SK-N-SH (cell line): ENCODE results near the gene SOX8. TPM values are rescaled to one million over a fixed set of nuclear protein-coding genes. Genes with fewer than 3 reads are reported as not detected.

Experiments
- CTCF ChIA-PET: fragments of 300-600, 350-600 bp; formaldehyde crosslinking; extraction: SDS; loops from one replicate; lab custom pipeline; 2021; lab: Yijun Ruan, JAX
- POLR2A ChIA-PET: fragments of 350-600 bp; sonication (Branson Sonifier 250); formaldehyde crosslinking; extraction: SDS; loops from one replicate; lab custom pipeline; 2020; ENCODE audit warnings: antibody characterized with exemption, inconsistent platforms; lab: Yijun Ruan, JAX
- DNase-seq: peaks from one replicate; pipeline ENCODE4 v3.0.0; 2012
- H2AFZ ChIP-seq: fragments of 200-600 bp; sonication (generic); 2 replicates; pipeline ENCODE4 v1.8.1; 2016; ENCODE audit warnings: antibody characterized with exemption, mild to moderate bottlenecking, low read depth
- H3F3A ChIP-seq: fragments of 200-600 bp; sonication (generic); replicated peaks from 2 replicates; pipeline ENCODE3; 2016; ENCODE audit warnings: antibody characterized with exemption, mild to moderate bottlenecking; ENCODE audit not compliant: insufficient read depth
- H3K27ac ChIP-seq, 2 experiments: fragments of 200-500 bp in 1 of 2; fragments of 200-600 bp in 1 of 2; sonication (Bioruptor generic) in 1 of 2; sonication (generic), shearing (Covaris generic) in 1 of 2; 2 replicates each; pipeline versions ENCODE4 v1.5.1 to v1.6.1; 2014 to 2016; ENCODE audit warnings: low read depth in 2 of 2, inconsistent platforms in 1 of 2, low read length in 1 of 2, mild to moderate bottlenecking in 1 of 2, mixed read lengths in 1 of 2
- H3K27me3 ChIP-seq: fragments of 200-600 bp; sonication (generic), shearing (Covaris generic); 2 replicates; pipeline ENCODE4 v1.6.1; 2016; ENCODE audit warnings: mixed run types; ENCODE audit not compliant: insufficient read depth
- H3K36me3 ChIP-seq, 2 experiments: fragments of 200-500 bp in 1 of 2; fragments of 200-600 bp in 1 of 2; sonication (Bioruptor generic) in 1 of 2; sonication (generic) in 1 of 2; replicated peaks in 1 of 2; 2 replicates each; pipeline versions ENCODE3 to v1.5.1; 2014 to 2016; ENCODE audit warnings: low read length in 1 of 2, mild to moderate bottlenecking in 1 of 2; ENCODE audit not compliant: insufficient read depth in 2 of 2, control insufficient read depth in 1 of 2
- H3K4me1 ChIP-seq, 2 experiments: fragments of 200-500 bp in 1 of 2; fragments of 200-600 bp in 1 of 2; sonication (Bioruptor generic) in 1 of 2; sonication (generic), shearing (Covaris generic) in 1 of 2; 2 replicates each; pipeline versions ENCODE4 v1.5.1 to v1.6.1; 2014 to 2016; ENCODE audit warnings: low read depth in 1 of 2, low read length in 1 of 2, mixed run types in 1 of 2; ENCODE audit not compliant: insufficient read depth in 2 of 2, control insufficient read depth in 1 of 2
- H3K4me2 ChIP-seq: fragments of 200-600 bp; sonication (generic), shearing (Covaris generic); 2 replicates; pipeline ENCODE4 v1.6.1; 2017; ENCODE audit warnings: mixed run types
- H3K4me3 ChIP-seq, 2 experiments: fragments of 200-500 bp in 1 of 2; fragments of 200-600 bp in 1 of 2; sonication (Bioruptor generic) in 1 of 2; sonication (generic), shearing (Covaris generic) in 1 of 2; 2 replicates each; pipeline versions ENCODE4 v1.5.1 to v1.8.1; 2014 to 2016; ENCODE audit warnings: low read depth in 2 of 2, inconsistent platforms in 1 of 2, low read length in 1 of 2, mild to moderate bottlenecking in 1 of 2, mixed read lengths in 1 of 2, moderate library complexity in 1 of 2
- H3K79me2 ChIP-seq: fragments of 200-600 bp; sonication (generic); 2 replicates; pipeline ENCODE4 v1.8.1; 2017; ENCODE audit warnings: mild to moderate bottlenecking; ENCODE audit not compliant: insufficient read depth
- H3K9ac ChIP-seq: fragments of 200-600 bp; sonication (generic); 2 replicates; pipeline ENCODE4 v1.6.1; 2017; ENCODE audit warnings: mixed run types
- H3K9me2 ChIP-seq: fragments of 200-600 bp; sonication (generic); 2 replicates; pipeline ENCODE4 v1.6.1; 2017; ENCODE audit warnings: mixed run types
- H3K9me3 ChIP-seq: fragments of 200-600 bp; sonication (generic); 2 replicates; pipeline ENCODE4 v1.6.1; 2017; ENCODE audit warnings: mixed run types, mild to moderate bottlenecking, moderate library complexity
- H4K20me1 ChIP-seq: fragments of 200-600 bp; sonication (generic); 2 replicates; pipeline ENCODE4 v1.6.1; 2017; ENCODE audit warnings: mild to moderate bottlenecking, mixed run types; ENCODE audit not compliant: insufficient read depth
- EZH2phosphoT487 ChIP-seq: fragments of 200-600 bp; sonication (generic); IDR thresholded peaks from 2 replicates; pipeline ENCODE4 v1.6.1; 2017; ENCODE audit warnings: low read depth, mixed run types, mild to moderate bottlenecking, antibody characterized with exemption, moderate library complexity, borderline replicate concordance
- GABPA ChIP-seq: IDR thresholded peaks from 2 replicates; pipeline ENCODE4 v1.4.0; 2012; ENCODE audit warnings: low read depth, mild to moderate bottlenecking
- MAX ChIP-seq: IDR thresholded peaks from 2 replicates; pipeline ENCODE4 v1.4.0; 2012; ENCODE audit warnings: low read depth
- NRF1 ChIP-seq: IDR thresholded peaks from 2 replicates; pipeline ENCODE4 v1.6.1; 2012; ENCODE audit warnings: low read depth, mild to moderate bottlenecking, low read length
- RAD21 ChIP-seq: IDR thresholded peaks from 2 replicates; pipeline ENCODE4 v1.6.1; 2012; ENCODE audit warnings: mild to moderate bottlenecking, low read length
- RFX5 ChIP-seq: IDR thresholded peaks from 2 replicates; pipeline ENCODE4 v1.6.1; 2012; ENCODE audit warnings: mild to moderate bottlenecking, improper control_type of control experiment, low read length
- RXRA ChIP-seq: IDR thresholded peaks from 2 replicates; pipeline ENCODE4 v1.4.0; 2012; ENCODE audit warnings: low read depth, mild to moderate bottlenecking, borderline replicate concordance
- TEAD4 ChIP-seq: IDR thresholded peaks from 2 replicates; pipeline ENCODE4 v1.4.0; 2012; ENCODE audit warnings: mild to moderate bottlenecking, borderline replicate concordance; ENCODE audit not compliant: insufficient read depth
- USF2 ChIP-seq: fragments of 150-350 bp; IDR thresholded peaks from 2 replicates; pipeline ENCODE4 v1.6.1; 2017; ENCODE audit warnings: antibody characterized with exemption, low read length, low read depth, borderline replicate concordance
- WGBS: methylation state at CpG from one replicate; pipeline ENCODE4 v1.1.6; 2017; ENCODE audit warnings: low lambda C conversion rate; 5-methylcytosine and 5-hydroxymethylcytosine counted together
- polyA plus RNA-seq, 3 experiments: library from polyadenylated mRNA; depleted of rRNA; stranded (reverse); fragments of >200 nt; gene quantifications; 2 replicates each; pipeline ENCODE4 v1.2.3, GENCODE V29; 2012
- TF ChIP-seq, protein P1 (sequence below): IDR thresholded peaks from 2 replicates; pipeline ENCODE4 v1.6.1; 2012; ENCODE audit warnings: mild to moderate bottlenecking, low read depth, low read length, moderate library complexity

Gene SOX8
- polyA plus RNA-seq, 1 of the 3 experiments (the other 2 are of a cell fraction), result not detected

DNA sequence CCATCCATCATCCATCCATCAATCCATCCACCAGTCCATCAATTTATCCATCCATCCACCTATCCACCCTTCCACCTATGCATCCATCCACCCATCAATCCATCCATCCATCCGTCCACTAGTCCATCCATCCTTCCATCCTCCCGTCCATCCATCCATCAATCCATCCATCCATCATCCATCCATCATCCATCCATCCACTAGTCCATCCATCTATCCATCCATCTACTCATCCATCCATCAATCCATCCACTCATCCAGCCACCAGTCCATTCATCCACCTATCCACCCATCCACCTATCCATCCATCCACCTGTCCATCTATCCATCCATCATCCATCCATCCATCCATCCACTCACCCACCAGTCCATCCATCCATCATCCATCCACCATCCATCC is 51.0 kb downstream of the SOX8 start (continued):
- no peak for TF ChIP-seq MAX
- TF ChIP-seq, all 33 proteins: peak for 0

DNA sequence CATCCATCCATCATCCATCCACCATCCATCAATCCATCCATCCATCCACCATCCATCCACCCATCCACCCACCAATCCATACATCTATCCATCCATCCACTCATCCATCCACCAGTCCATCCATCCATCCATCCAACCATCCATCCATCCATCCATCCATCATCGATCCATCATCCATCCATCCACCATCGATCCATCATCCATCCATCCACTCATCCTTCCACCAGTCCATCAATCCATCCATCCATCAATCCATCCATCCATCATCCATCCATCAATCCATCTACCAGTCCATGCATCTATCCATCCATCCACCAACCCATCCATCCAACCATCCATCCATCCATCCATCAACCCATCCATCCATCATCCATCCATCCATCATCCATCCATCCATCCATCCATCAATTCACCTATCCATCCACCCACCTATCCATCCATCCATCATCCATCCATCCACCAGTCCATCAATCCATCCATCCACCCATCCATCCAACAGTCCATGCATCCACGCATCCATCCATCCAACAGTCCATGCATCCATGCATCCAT is 51.6 kb downstream of the SOX8 start:
- TF ChIP-seq RFX5 (no peak), USF2 (no peak), RXRA (no peak), GABPA (no peak), RAD21 (no peak), TEAD4 (no peak), NRF1 (no peak), EZH2phosphoT487 (no peak)
- TF ChIP-seq, protein P1, sequence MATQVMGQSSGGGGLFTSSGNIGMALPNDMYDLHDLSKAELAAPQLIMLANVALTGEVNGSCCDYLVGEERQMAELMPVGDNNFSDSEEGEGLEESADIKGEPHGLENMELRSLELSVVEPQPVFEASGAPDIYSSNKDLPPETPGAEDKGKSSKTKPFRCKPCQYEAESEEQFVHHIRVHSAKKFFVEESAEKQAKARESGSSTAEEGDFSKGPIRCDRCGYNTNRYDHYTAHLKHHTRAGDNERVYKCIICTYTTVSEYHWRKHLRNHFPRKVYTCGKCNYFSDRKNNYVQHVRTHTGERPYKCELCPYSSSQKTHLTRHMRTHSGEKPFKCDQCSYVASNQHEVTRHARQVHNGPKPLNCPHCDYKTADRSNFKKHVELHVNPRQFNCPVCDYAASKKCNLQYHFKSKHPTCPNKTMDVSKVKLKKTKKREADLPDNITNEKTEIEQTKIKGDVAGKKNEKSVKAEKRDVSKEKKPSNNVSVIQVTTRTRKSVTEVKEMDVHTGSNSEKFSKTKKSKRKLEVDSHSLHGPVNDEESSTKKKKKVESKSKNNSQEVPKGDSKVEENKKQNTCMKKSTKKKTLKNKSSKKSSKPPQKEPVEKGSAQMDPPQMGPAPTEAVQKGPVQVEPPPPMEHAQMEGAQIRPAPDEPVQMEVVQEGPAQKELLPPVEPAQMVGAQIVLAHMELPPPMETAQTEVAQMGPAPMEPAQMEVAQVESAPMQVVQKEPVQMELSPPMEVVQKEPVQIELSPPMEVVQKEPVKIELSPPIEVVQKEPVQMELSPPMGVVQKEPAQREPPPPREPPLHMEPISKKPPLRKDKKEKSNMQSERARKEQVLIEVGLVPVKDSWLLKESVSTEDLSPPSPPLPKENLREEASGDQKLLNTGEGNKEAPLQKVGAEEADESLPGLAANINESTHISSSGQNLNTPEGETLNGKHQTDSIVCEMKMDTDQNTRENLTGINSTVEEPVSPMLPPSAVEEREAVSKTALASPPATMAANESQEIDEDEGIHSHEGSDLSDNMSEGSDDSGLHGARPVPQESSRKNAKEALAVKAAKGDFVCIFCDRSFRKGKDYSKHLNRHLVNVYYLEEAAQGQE, result no peak

More for the DNA sequence above, 51.6 kb downstream of the SOX8 start:
- Histone ChIP-seq H3K9ac (no peak overlapping the region), H3K9me3 (no peaks in the 10 kb centered on the region), H3K27me3 (peaks cover 66% of the 10 kb centered on the region), H4K20me1 (no peaks in the 10 kb centered on the region), H3K4me2 (no peak overlapping the region), H3K79me2 (no peaks in the 10 kb centered on the region), H3K4me1 (no peaks in the 10 kb centered on the region), H3K4me3 (no peak overlapping the region), H3K9me2 (no peaks in the 10 kb centered on the region), H3F3A (no peaks in the 10 kb centered on the region), H3K27ac (no peak overlapping the region), H3K36me3 (no peaks in the 10 kb centered on the region), H2AFZ (no peak overlapping the region)
- ChIA-PET POLR2A (no interaction called here), CTCF (no interaction called here)
- no peak for DNase-seq
- WGBS, result 71% methylated on average over 3 of the region's 3 CpGs
